ENCODE results near the gene ACO2.
"Not testable (repeated sequence)": the region's sequence is repeated elsewhere in the genome, so short reads cannot be mapped to it uniquely, and the experiment has no call there.

The ACO2 gene

GRCh38 chr22:41565403-41566054 is 96.6 kb downstream of the ACO2 start:
- Histone ChIP-seq H3K27me3 (ENCODE audit: insufficient read depth, poor library complexity, severe bottlenecking) (no peaks in the 10 kb centered on the region), H3K36me3 (ENCODE audit: low read depth) (no peaks in the 10 kb centered on the region), H3K9me3 (ENCODE audit: severe bottlenecking) (no peaks in the 10 kb centered on the region), H3K27ac (ENCODE audit: poor library complexity, severe bottlenecking) (peak overlapping the region; percentile 14), H3K4me1 (ENCODE audit: insufficient read depth, poor library complexity, severe bottlenecking) (peaks cover 24% of the 10 kb centered on the region), H3K4me3 (ENCODE audit: severe bottlenecking) (no peak overlapping the region)
- ATAC-seq (ENCODE audit: low read depth) (peak; percentile 79), DNase-seq (ENCODE audit: low spot score) (no peak)
- no peak for TF ChIP-seq CTCF (IDR thresholded peaks at IDR 0.05; ENCODE audit: poor library complexity, severe bottlenecking)

GRCh38 chr22:41567512-41567768 is 98.5 kb downstream of the ACO2 start:
- Histone ChIP-seq H3K27me3 (ENCODE audit: insufficient read depth, poor library complexity, severe bottlenecking) (no peaks in the 10 kb centered on the region), H3K4me3 (ENCODE audit: severe bottlenecking) (no peak overlapping the region), H3K36me3 (ENCODE audit: low read depth) (no peaks in the 10 kb centered on the region), H3K27ac (ENCODE audit: poor library complexity, severe bottlenecking) (no peak overlapping the region), H3K9me3 (ENCODE audit: severe bottlenecking) (no peaks in the 10 kb centered on the region), H3K4me1 (ENCODE audit: insufficient read depth, poor library complexity, severe bottlenecking) (peaks cover 20% of the 10 kb centered on the region)
- DNase-seq (ENCODE audit: low spot score), result no peak
- ATAC-seq (ENCODE audit: low read depth), result no peak
- TF ChIP-seq CTCF (IDR thresholded peaks at IDR 0.05; ENCODE audit: poor library complexity, severe bottlenecking), result no peak

DNA sequence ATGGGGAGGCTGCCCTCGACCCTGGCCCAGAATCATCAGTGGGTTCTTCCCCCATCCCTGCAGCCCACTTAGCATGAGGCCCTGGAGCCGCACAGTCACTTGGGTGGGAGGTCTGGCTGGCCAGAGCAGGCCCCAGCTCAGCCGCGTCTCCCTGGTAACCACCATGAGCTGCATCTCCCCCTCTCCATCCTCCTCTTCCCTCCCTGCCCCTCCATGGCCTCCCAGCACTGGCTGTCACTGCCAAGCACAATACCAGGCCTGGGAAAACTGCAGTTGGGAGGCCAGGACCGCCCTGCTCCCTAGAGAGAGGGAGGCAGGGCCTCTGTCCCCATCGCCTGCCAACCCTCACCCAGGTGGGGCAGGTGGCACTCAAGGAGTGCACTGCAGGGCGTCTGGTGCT is 99.9 kb downstream of the ACO2 start:
- no peak for ATAC-seq (ENCODE audit: low read depth)
- no peak overlapping the region for H3K4me3 ChIP-seq (ENCODE audit: severe bottlenecking)
- no peak overlapping the region for H3K27ac ChIP-seq (ENCODE audit: poor library complexity, severe bottlenecking)
- no peak for DNase-seq (ENCODE audit: low spot score)
- H3K36me3 ChIP-seq (ENCODE audit: low read depth), result no peaks in the 10 kb centered on the region
- no peaks in the 10 kb centered on the region for H3K9me3 ChIP-seq (ENCODE audit: severe bottlenecking)
- peaks cover 12% of the 10 kb centered on the region for H3K4me1 ChIP-seq (ENCODE audit: insufficient read depth, poor library complexity, severe bottlenecking)
- no peak for TF ChIP-seq CTCF (IDR thresholded peaks at IDR 0.05; ENCODE audit: poor library complexity, severe bottlenecking)
- H3K27me3 ChIP-seq (ENCODE audit: insufficient read depth, poor library complexity, severe bottlenecking), result no peaks in the 10 kb centered on the region

- Histone ChIP-seq H3K4me1 (ENCODE audit: insufficient read depth, poor library complexity, severe bottlenecking) (peaks cover 4% of the 10 kb centered on the region), H3K27me3 (ENCODE audit: insufficient read depth, poor library complexity, severe bottlenecking) (no peaks in the 10 kb centered on the region), H3K4me3 (ENCODE audit: severe bottlenecking) (no peak overlapping the region), H3K36me3 (ENCODE audit: low read depth) (no peaks in the 10 kb centered on the region), H3K9me3 (ENCODE audit: severe bottlenecking) (no peaks in the 10 kb centered on the region), H3K27ac (ENCODE audit: poor library complexity, severe bottlenecking) (no peak overlapping the region)
- no peak for DNase-seq (ENCODE audit: low spot score)
- TF ChIP-seq CTCF (IDR thresholded peaks at IDR 0.05; ENCODE audit: poor library complexity, severe bottlenecking), result no peak
- no peak for ATAC-seq (ENCODE audit: low read depth)
Measured at GRCh38 chr22:41570221-41570620, 101.3 kb downstream of the ACO2 start.

GRCh38 chr22:41571786-41572185 is 102.9 kb downstream of the ACO2 start:
- no peaks in the 10 kb centered on the region for H3K27me3 ChIP-seq (ENCODE audit: insufficient read depth, poor library complexity, severe bottlenecking)
- H3K36me3 ChIP-seq (ENCODE audit: low read depth), result peaks cover 3% of the 10 kb centered on the region; the same call in 1 of the 2 replicates
- no peak overlapping the region for H3K27ac ChIP-seq (ENCODE audit: poor library complexity, severe bottlenecking)
- no peak for DNase-seq (ENCODE audit: low spot score)
- no peaks in the 10 kb centered on the region for H3K9me3 ChIP-seq (ENCODE audit: severe bottlenecking)
- H3K4me3 ChIP-seq (ENCODE audit: severe bottlenecking), result no peak overlapping the region
- no peak for TF ChIP-seq CTCF (IDR thresholded peaks at IDR 0.05; ENCODE audit: poor library complexity, severe bottlenecking)
- H3K4me1 ChIP-seq (ENCODE audit: insufficient read depth, poor library complexity, severe bottlenecking), result no peaks in the 10 kb centered on the region
- no peak for ATAC-seq (ENCODE audit: low read depth)

- not testable (repeated sequence) for DNase-seq (ENCODE audit: low spot score); H3K27me3 ChIP-seq (ENCODE audit: insufficient read depth, poor library complexity, severe bottlenecking); H3K36me3 ChIP-seq (ENCODE audit: low read depth); H3K4me3 ChIP-seq (ENCODE audit: severe bottlenecking); H3K27ac ChIP-seq (ENCODE audit: poor library complexity, severe bottlenecking); ATAC-seq (ENCODE audit: low read depth); H3K4me1 ChIP-seq (ENCODE audit: insufficient read depth, poor library complexity, severe bottlenecking); H3K9me3 ChIP-seq (ENCODE audit: severe bottlenecking)
Measured at GRCh38 chr22:41572305-41572704, 103.4 kb downstream of the ACO2 start.
